CD8-positive, alpha-beta memory T cell (primary cell): Measurements from ENCODE around the gene CALN1. TPM values are rescaled to one million over a fixed set of nuclear protein-coding genes. Genes with fewer than 3 reads are reported as not detected.
"Not testable (repeated sequence)": the region's sequence is repeated elsewhere in the genome, so short reads cannot be mapped to it uniquely, and the experiment has no call there.

Source experiments
- CTCF ChIA-PET: fragments of 350-600 bp; sonication (Branson Sonifier 250); formaldehyde crosslinking; loops from one replicate; lab custom pipeline; 2021; ENCODE audit warnings: antibody characterized with exemption; lab: Charles Lee
- POLR2A ChIA-PET: fragments of 350-600 bp; sonication (Branson Sonifier 250); formaldehyde crosslinking; loops from one replicate; lab custom pipeline; 2021; ENCODE audit warnings: antibody characterized with exemption; lab: Charles Lee
- DNase-seq, 5 donors: peaks; one replicate each; pipeline versions ENCODE4 v3.0.0 to v3.0.0-alpha.2; 2020 to 2022; ENCODE audit warnings: mixed read lengths in 1 of 5
- H3K27ac ChIP-seq: one replicate; pipeline ENCODE4 v1.7.0; 2013; ENCODE audit warnings: low read depth, mild to moderate bottlenecking, low read length, moderate library complexity
- H3K27me3 ChIP-seq: 2 replicates; pipeline ENCODE4 v1.7.0; 2013; ENCODE audit warnings: low read length, mild to moderate bottlenecking; ENCODE audit not compliant: insufficient read depth, poor library complexity, severe bottlenecking
- H3K36me3 ChIP-seq: 2 replicates; pipeline ENCODE4 v1.7.0; 2013; ENCODE audit warnings: mild to moderate bottlenecking, low read length, moderate library complexity; ENCODE audit not compliant: insufficient read depth
- H3K4me1 ChIP-seq: 2 replicates; pipeline ENCODE4 v1.7.0; 2013; ENCODE audit warnings: mild to moderate bottlenecking, low read length, moderate library complexity; ENCODE audit not compliant: insufficient read depth
- H3K4me3 ChIP-seq: 2 replicates; pipeline ENCODE4 v1.7.0; 2013; ENCODE audit warnings: mild to moderate bottlenecking, low read length
- H3K9me3 ChIP-seq: 2 replicates; pipeline ENCODE4 v1.7.0; 2013; ENCODE audit warnings: mild to moderate bottlenecking, low read length
- H3K27ac Mint-ChIP-seq, 8 donors: one replicate each; pipeline ENCODE4 v1.8.0; 2020 to 2021; ENCODE audit warnings: mixed read lengths in 8 of 8, mild to moderate bottlenecking in 6 of 8, inconsistent platforms in 3 of 8, moderate library complexity in 3 of 8
- H3K27me3 Mint-ChIP-seq, 2 donors: one replicate each; pipeline ENCODE4 v1.8.0; 2020 to 2021; ENCODE audit warnings: mixed read lengths in 2 of 2, mild to moderate bottlenecking in 1 of 2, moderate library complexity in 1 of 2
- H3K36me3 Mint-ChIP-seq, 3 donors: one replicate each; pipeline ENCODE4 v1.8.0; 2020 to 2021; ENCODE audit warnings: mixed read lengths in 3 of 3, inconsistent platforms in 1 of 3, mild to moderate bottlenecking in 1 of 3
- H3K4me1 Mint-ChIP-seq, 3 donors: one replicate each; pipeline ENCODE4 v1.8.0; 2020 to 2021; ENCODE audit warnings: mixed read lengths in 3 of 3, inconsistent platforms in 1 of 3, mild to moderate bottlenecking in 1 of 3
- H3K4me3 Mint-ChIP-seq, 7 donors: one replicate each; pipeline ENCODE4 v1.8.0; 2020 to 2021; ENCODE audit warnings: mixed read lengths in 7 of 7, mild to moderate bottlenecking in 6 of 7, moderate library complexity in 4 of 7, inconsistent platforms in 2 of 7
- H3K9me3 Mint-ChIP-seq, 5 donors: one replicate each; pipeline ENCODE4 v1.8.0; 2020 to 2022; ENCODE audit warnings: mixed read lengths in 5 of 5, mild to moderate bottlenecking in 3 of 5, moderate library complexity in 2 of 5, inconsistent platforms in 1 of 5
- polyA plus RNA-seq: library from polyadenylated mRNA; unstranded; fragments of 300-500 nt; fragmentation: Illumina TruSeq; gene quantifications from one replicate; pipeline ENCODE4 v1.2.3, GENCODE V29; 2021
- total RNA-seq, 2 experiments: library from RNA; stranded (reverse); gene quantifications; one replicate each; pipeline ENCODE4 v1.2.3, GENCODE V29; 2021

The CALN1 gene
- total and polyA plus RNA-seq, 3 experiments from 2014 or later, result not detected

DNA sequence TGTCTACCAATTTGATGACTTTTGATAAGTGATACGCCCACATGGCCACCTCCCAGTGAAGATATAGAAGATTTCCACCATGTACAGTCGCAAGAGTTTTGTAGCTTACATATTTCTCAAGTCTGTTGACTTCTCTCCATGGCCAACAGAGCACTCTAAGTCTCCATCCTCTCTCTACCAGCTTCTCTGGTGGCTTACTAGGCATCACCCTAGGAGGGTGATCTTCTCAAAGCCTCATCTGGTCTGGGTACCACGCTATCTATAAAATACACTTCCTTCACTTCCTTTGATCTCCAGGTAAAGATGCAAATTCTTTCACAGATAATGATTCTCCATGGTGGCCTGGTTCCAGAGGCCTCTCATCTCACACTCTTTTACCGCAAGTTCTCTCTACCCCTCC, 49.9 kb downstream of the CALN1 start:
- H3K27ac ChIP-seq, result no peak overlapping the region
- no peak for DNase-seq
- CTCF ChIA-PET, result no interaction called here
- Mint-ChIP-seq H3K4me1 (no peaks in the 10 kb centered on the region), H3K27me3 (no peaks in the 10 kb centered on the region), H3K4me3 (no peak overlapping the region), H3K36me3 (no peaks in the 10 kb centered on the region), H3K27ac (no peak overlapping the region), H3K9me3 (peaks cover 0 to 13% (median 7%) of the 10 kb centered on the region in 5 donors)
- H3K4me1 ChIP-seq, result no peaks in the 10 kb centered on the region
- POLR2A ChIA-PET, result no interaction called here
- H3K27me3 ChIP-seq, result no peaks in the 10 kb centered on the region
- no peaks in the 10 kb centered on the region for H3K9me3 ChIP-seq
- H3K4me3 ChIP-seq, result no peak overlapping the region
- H3K36me3 ChIP-seq, result no peaks in the 10 kb centered on the region

DNA sequence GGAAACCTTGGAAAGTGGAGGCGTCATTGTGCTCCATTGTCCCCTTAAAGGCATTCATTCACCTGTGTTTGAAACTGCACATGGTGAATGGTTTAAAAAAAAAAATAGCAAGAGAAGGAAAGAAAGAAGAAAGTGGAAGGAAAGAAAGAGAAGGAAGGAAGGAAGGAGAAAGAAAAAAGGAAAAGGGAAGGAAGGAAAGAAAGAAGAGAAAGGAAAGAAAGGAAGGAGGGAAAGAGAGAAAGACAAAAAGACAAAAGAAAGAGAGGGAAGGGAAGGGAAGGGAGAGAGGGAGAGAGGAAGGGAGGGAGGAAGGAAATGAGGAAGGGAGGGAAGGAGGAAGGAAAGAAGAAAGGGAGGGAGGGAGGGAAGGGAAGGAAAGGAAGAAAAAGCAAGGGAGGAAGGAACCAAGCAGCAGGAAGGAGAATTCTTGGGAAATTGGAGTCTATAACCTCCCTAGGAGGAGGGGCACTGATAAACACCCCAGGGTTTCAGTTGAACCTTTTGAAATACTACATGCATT, 66.9 kb downstream of the CALN1 start:
- peaks cover 0 to 4% of the 10 kb centered on the region in 2 donors for H3K27me3 Mint-ChIP-seq
- DNase-seq, result no peak
- Histone ChIP-seq H3K9me3 (no peaks in the 10 kb centered on the region), H3K36me3 (no peaks in the 10 kb centered on the region), H3K27ac (no peak overlapping the region), H3K4me1 (no peaks in the 10 kb centered on the region), H3K4me3 (no peak overlapping the region), H3K27me3 (no peaks in the 10 kb centered on the region)
- H3K4me3 Mint-ChIP-seq, result no peak overlapping the region
- peaks cover 0 to 12% (median 4%) of the 10 kb centered on the region in 5 donors for H3K9me3 Mint-ChIP-seq
- CTCF ChIA-PET, result no interaction called here
- H3K4me1 Mint-ChIP-seq, result no peaks in the 10 kb centered on the region
- no peaks in the 10 kb centered on the region for H3K36me3 Mint-ChIP-seq
- no peak overlapping the region for H3K27ac Mint-ChIP-seq
- POLR2A ChIA-PET, result no interaction called here

DNA sequence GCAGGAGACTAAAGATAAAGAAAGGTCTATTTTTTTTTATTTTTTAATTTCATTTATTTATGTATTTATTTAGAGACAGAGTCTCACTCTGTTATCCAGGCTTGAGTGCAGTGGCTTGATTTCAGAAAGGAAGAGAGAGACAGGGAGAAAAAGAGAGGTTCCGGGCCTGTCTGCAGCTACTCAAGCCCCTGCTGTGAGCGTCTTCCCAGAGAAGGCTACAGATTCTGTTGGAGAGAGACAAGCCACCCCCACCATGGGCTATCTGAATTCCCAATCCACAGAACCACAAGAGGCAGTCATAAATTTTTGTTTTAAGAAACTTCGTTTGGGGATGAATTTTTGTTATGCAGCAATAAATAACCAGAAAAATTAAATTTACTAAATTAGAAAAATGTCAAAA, 68.1 kb downstream of the CALN1 start:
- Histone ChIP-seq H3K9me3 (no peaks in the 10 kb centered on the region), H3K36me3 (no peaks in the 10 kb centered on the region), H3K4me3 (no peak overlapping the region), H3K27me3 (no peaks in the 10 kb centered on the region), H3K27ac (no peak overlapping the region), H3K4me1 (no peaks in the 10 kb centered on the region)
- no peak overlapping the region for H3K27ac Mint-ChIP-seq
- H3K4me1 Mint-ChIP-seq, result no peaks in the 10 kb centered on the region
- POLR2A ChIA-PET, result no interaction called here
- peaks cover 0 to 4% of the 10 kb centered on the region in 2 donors for H3K27me3 Mint-ChIP-seq
- no peak overlapping the region for H3K4me3 Mint-ChIP-seq
- peaks cover 0 to 11% (median 10%) of the 10 kb centered on the region in 5 donors for H3K9me3 Mint-ChIP-seq
- CTCF ChIA-PET, result no interaction called here
- DNase-seq, result no peak
- H3K36me3 Mint-ChIP-seq, result no peaks in the 10 kb centered on the region

DNA sequence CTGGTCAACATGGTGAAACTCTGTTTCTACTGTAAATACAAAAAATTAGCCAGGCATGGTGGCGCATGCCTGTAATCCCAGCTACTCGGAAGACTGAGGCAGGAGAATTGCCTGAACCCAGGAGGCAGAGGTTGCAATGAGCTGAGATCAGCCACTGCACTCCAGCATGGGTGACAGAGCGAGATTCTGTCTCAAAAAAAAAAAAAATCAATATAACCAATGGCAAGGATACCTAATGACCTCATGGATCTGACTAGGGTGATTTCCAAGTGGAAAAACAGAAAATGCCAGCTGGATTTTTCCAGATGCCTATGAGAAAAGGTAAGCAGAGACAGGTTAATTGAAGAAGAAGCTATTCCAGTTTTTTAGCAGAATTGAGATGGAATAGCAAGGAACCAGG, 68.8 kb downstream of the CALN1 start:
- H3K27me3 Mint-ChIP-seq, H3K27me3 ChIP-seq, H3K27ac ChIP-seq, H3K27ac Mint-ChIP-seq, H3K4me1 ChIP-seq, H3K9me3 ChIP-seq, H3K4me3 Mint-ChIP-seq, H3K36me3 Mint-ChIP-seq, POLR2A ChIA-PET, DNase-seq, H3K36me3 ChIP-seq, H3K4me1 Mint-ChIP-seq, H3K4me3 ChIP-seq: not testable (repeated sequence)
- peaks cover 0 to 12% (median 10%) of the 10 kb centered on the region in 5 donors for H3K9me3 Mint-ChIP-seq
- CTCF ChIA-PET, result interaction anchor here (0.6 kb wide), 1 partner anchor 133 kb away, joined by 3 read pairs; no protein-coding TSS in a partner anchor

DNA sequence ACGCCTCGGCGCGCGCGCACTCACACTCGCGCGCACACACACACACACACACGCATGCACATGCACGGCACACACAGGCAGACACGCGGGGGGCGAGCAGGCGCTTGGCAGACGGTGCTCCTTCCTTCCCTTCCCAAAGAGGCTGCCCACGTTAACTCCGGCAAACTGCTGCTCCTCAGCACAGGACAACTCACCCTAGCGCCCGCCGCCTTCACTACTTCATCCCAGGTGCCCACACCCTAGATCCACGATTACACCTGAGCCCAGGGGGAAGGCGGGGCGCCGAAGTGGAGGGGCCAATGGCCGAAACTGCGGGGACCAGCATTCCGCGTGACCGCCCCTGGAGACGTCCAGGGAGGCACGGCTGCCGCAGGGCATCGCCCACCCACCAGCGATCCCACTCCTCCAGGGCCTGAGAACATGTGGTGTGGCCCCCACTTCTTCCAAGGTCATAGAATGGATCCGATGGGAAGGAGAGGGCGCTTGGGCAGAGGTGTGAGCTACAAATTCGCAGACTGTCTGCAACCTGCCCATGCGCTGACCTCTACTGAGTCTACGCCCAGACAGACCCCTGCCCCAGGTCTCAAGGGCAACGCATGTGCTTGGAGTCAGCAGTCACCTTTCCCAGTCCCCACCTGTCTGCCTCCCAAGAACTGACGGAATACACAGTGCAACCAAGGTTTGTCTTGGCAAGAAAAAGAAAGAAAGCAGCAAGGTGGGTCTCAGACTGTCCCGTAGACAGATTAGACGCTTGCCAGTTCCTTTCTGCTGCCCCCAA, 74.6 kb downstream of the CALN1 start:
- Histone ChIP-seq H3K27ac (no peak overlapping the region), H3K27me3 (no peaks in the 10 kb centered on the region), H3K4me3 (no peak overlapping the region), H3K4me1 (no peaks in the 10 kb centered on the region), H3K9me3 (no peaks in the 10 kb centered on the region), H3K36me3 (no peaks in the 10 kb centered on the region)
- Mint-ChIP-seq H3K27me3 (peaks cover 16 to 18% of the 10 kb centered on the region in 2 donors), H3K4me3 (no peak overlapping the region), H3K27ac (no peak overlapping the region), H3K36me3 (no peaks in the 10 kb centered on the region), H3K4me1 (no peaks in the 10 kb centered on the region), H3K9me3 (peaks cover 6 to 17% (median 12%) of the 10 kb centered on the region in 5 donors)
- DNase-seq, result no peak
- ChIA-PET CTCF (no interaction called here), POLR2A (no interaction called here)

DNA sequence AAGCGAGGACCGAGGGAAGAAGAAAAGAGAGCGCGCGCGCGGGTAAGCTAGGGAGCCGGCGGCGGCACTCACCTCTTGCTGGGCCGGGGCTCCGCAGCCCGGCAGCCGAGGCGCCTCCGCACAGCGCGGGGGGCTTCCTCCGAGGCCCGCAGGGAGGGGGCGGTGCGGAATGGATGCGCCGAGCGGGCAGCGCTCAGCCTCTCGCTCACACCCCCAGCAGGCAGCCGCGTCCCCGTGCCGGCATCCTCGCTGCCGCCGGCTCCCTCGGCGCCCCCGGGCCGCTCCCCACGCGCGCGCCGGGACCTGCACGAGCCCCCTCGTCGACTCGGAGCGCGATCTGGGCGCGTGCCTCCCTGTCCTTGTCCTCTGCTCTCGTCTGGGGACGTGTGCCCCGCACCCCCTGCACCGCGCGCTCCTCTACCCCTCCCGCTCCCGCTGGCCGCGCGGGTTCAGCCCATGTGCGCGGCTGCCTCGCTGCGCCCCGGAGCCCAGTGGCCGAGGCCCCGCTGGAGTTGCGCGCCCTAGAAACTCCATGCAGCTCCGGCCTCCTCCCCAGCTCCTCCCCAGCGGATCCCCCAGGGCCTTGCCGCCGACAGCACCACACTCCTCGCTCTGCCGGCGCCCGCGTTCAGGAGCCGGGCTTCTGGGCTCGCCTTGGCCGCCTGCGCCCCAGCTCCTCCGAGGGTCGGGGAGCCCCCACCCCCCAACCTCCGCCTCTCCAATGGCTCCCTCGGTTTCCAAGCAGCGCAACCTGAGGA, 75.3 kb downstream of the CALN1 start:
- Histone ChIP-seq H3K27ac (no peak overlapping the region), H3K4me3 (no peak overlapping the region), H3K36me3 (no peaks in the 10 kb centered on the region), H3K9me3 (no peaks in the 10 kb centered on the region), H3K27me3 (no peaks in the 10 kb centered on the region), H3K4me1 (no peaks in the 10 kb centered on the region)
- H3K4me3 Mint-ChIP-seq, result no peak overlapping the region
- H3K27me3 Mint-ChIP-seq, result peaks cover 16 to 18% of the 10 kb centered on the region in 2 donors
- H3K9me3 Mint-ChIP-seq, result peaks cover 6 to 17% (median 12%) of the 10 kb centered on the region in 5 donors
- H3K36me3 Mint-ChIP-seq, result no peaks in the 10 kb centered on the region
- POLR2A ChIA-PET, result no interaction called here
- DNase-seq, result no peak
- CTCF ChIA-PET, result no interaction called here
- no peaks in the 10 kb centered on the region for H3K4me1 Mint-ChIP-seq
- no peak overlapping the region for H3K27ac Mint-ChIP-seq

DNA sequence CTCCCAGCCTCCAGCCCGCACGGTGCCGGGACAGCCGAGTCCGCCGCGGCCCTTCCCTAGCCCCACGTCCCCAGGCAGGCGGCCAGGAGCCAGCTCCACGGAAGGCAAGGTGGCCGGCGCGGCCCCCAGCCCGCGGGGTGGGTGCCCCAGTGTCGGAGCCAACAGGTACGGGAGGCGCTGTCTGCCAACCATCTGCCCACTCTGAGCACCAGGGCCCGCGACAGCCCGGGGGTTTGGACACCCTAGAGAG, 75.8 kb downstream of the CALN1 start:
- peaks cover 6 to 15% (median 12%) of the 10 kb centered on the region in 5 donors for H3K9me3 Mint-ChIP-seq
- H3K27ac ChIP-seq, result no peak overlapping the region
- CTCF ChIA-PET, result no interaction called here
- POLR2A ChIA-PET, result no interaction called here
- H3K9me3 ChIP-seq, result no peaks in the 10 kb centered on the region
- H3K27me3 ChIP-seq, result no peaks in the 10 kb centered on the region
- no peaks in the 10 kb centered on the region for H3K36me3 ChIP-seq
- H3K4me3 ChIP-seq, result no peak overlapping the region
- peaks cover 16 to 18% of the 10 kb centered on the region in 2 donors for H3K27me3 Mint-ChIP-seq
- H3K27ac Mint-ChIP-seq, result no peak overlapping the region
- no peaks in the 10 kb centered on the region for H3K4me1 Mint-ChIP-seq
- no peak for DNase-seq
- no peaks in the 10 kb centered on the region for H3K4me1 ChIP-seq
- H3K4me3 Mint-ChIP-seq, result no peak overlapping the region
- no peaks in the 10 kb centered on the region for H3K36me3 Mint-ChIP-seq

DNA sequence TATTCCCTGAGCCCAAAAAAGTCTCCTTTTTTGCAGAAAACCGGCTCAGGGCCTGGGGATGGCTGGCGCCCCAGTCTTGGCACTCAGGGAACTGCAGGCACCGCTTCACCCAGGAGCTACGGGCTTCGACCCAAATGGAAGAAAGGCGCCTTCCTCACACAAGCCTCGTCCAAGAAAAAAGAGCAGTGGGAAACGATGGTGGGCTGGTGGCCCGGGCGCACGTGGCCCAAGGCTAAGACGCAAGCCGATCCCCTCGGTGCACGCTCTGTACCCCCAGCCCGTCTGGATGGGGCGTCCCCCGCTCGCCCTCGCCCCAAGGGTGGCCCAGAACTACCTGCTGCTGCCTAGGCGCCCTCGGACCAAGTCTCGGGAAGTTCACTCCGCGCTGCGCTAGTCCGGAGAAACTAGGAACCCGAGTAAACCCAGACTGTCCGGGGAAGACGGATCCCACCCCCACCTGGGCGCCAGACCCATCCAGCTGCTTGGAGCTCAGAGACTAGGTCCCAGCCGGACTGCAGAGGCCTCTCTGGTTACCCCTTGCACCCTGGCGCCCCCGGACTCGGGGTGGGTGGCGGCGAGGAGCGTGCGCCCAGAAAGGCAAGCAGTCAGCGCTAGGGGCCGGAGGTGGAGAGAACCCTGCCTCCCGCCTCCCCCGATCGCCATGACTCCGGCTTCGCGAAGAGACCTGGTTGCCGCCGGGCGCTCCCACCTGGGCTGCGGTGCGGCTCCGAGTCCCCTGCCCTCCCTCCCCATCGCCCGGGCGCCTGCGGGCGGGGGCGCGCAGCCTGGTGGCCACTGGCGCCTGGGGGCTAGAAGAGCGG, 76.4 kb downstream of the CALN1 start:
- POLR2A ChIA-PET, result no interaction called here
- H3K36me3 ChIP-seq, result no peaks in the 10 kb centered on the region
- Mint-ChIP-seq H3K27ac (no peak overlapping the region), H3K27me3 (peaks cover 16 to 18% of the 10 kb centered on the region in 2 donors), H3K36me3 (peaks cover 0 to under 1% (median 0%) of the 10 kb centered on the region in 3 donors), H3K9me3 (peaks cover 6 to 15% (median 12%) of the 10 kb centered on the region in 5 donors), H3K4me3 (no peak overlapping the region), H3K4me1 (no peaks in the 10 kb centered on the region)
- H3K27me3 ChIP-seq, result no peaks in the 10 kb centered on the region
- no peaks in the 10 kb centered on the region for H3K9me3 ChIP-seq
- H3K4me3 ChIP-seq, result no peak overlapping the region
- CTCF ChIA-PET, result no interaction called here
- no peak for DNase-seq
- H3K4me1 ChIP-seq, result no peaks in the 10 kb centered on the region
- no peak overlapping the region for H3K27ac ChIP-seq
